ENCODE results near the gene PLCB1. TPM values are rescaled to one million over a fixed set of nuclear protein-coding genes. Genes with fewer than 3 reads are reported as not detected.

Gene PLCB1
- total RNA-seq, 1 experiment from 2014 or later = not detected

- H3K4me2 ChIP-seq = no peak overlapping the region
- H3K79me2 ChIP-seq (ENCODE audit: low read depth) = no peaks in the 10 kb centered on the region
- BruUV-seq (replicated peaks) = no TSS peak
- no peaks in the 10 kb centered on the region for H3K27me3 ChIP-seq (ENCODE audit: insufficient read depth, low read depth)
- TF ChIP-seq CTCF (conservative IDR thresholded peaks at IDR 0.05) (no peak), EZH2 (IDR thresholded peaks at IDR 0.05; ENCODE audit: low read depth) (no peak)
- H3K9me2 ChIP-seq (ENCODE audit: insufficient read depth) = no peaks in the 10 kb centered on the region
- no peak overlapping the region for H2AFZ ChIP-seq
- H3K27ac ChIP-seq = no peak overlapping the region
- no peaks in the 10 kb centered on the region for H4K20me1 ChIP-seq (ENCODE audit: insufficient read depth)
- no peaks in the 10 kb centered on the region for H3F3A ChIP-seq (ENCODE audit: insufficient read depth, low read depth)
- no peak overlapping the region for H3K4me3 ChIP-seq
- CTCF ChIA-PET = no interaction called here
- H3K9me3 ChIP-seq (ENCODE audit: insufficient read depth, low read depth) = no peaks in the 10 kb centered on the region
- no peaks in the 10 kb centered on the region for H3K36me3 ChIP-seq (ENCODE audit: low read depth)
- no peaks in the 10 kb centered on the region for H3K4me1 ChIP-seq (replicated peaks; ENCODE audit: insufficient read depth)
- no peak for DNase-seq
- POLR2A ChIA-PET (ENCODE audit: unreplicated experiment) = no interaction called here
- intact Hi-C loops (cut with micrococcal nuclease; ENCODE audit: unreplicated experiment) = no loop called here
Measured at GRCh38 chr20:8530022-8530421, 398.0 kb downstream of the PLCB1 start.

- POLR2A ChIA-PET (ENCODE audit: unreplicated experiment) = no interaction called here
- no peak for DNase-seq
Measured at GRCh38 chr20:8532169-8532568, 400.1 kb downstream of the PLCB1 start.

GRCh38 chr20:8534368-8535160 lies 402.5 kb downstream of the PLCB1 start:
- Histone ChIP-seq H3K36me3 (ENCODE audit: low read depth) (no peaks in the 10 kb centered on the region), H3K4me2 (no peak overlapping the region), H4K20me1 (ENCODE audit: insufficient read depth) (no peaks in the 10 kb centered on the region), H3K4me3 (no peak overlapping the region), H3K79me2 (ENCODE audit: low read depth) (no peaks in the 10 kb centered on the region), H2AFZ (no peak overlapping the region), H3K27me3 (ENCODE audit: insufficient read depth, low read depth) (no peaks in the 10 kb centered on the region), H3K27ac (no peak overlapping the region), H3F3A (ENCODE audit: insufficient read depth, low read depth) (no peaks in the 10 kb centered on the region), H3K4me1 (replicated peaks; ENCODE audit: insufficient read depth) (no peaks in the 10 kb centered on the region), H3K9me2 (ENCODE audit: insufficient read depth) (no peaks in the 10 kb centered on the region), H3K9me3 (ENCODE audit: insufficient read depth, low read depth) (no peaks in the 10 kb centered on the region)
- no peak for DNase-seq
- POLR2A ChIA-PET (ENCODE audit: unreplicated experiment) = no interaction called here
- CTCF ChIA-PET = no interaction called here
- intact Hi-C loops (cut with micrococcal nuclease; ENCODE audit: unreplicated experiment) = no loop called here
- TF ChIP-seq CTCF (conservative IDR thresholded peaks at IDR 0.05) = no peak
- TF ChIP-seq EZH2 (IDR thresholded peaks at IDR 0.05; ENCODE audit: low read depth) = no peak
- no TSS peak for BruUV-seq (replicated peaks)

More at GRCh38 chr20:8532169-8532568, 400.1 kb downstream of the PLCB1 start:
- H3F3A ChIP-seq (ENCODE audit: insufficient read depth, low read depth) = no peaks in the 10 kb centered on the region
- H3K4me1 ChIP-seq (replicated peaks; ENCODE audit: insufficient read depth) = no peaks in the 10 kb centered on the region
- CTCF ChIA-PET = no interaction called here
- H3K4me2 ChIP-seq = no peak overlapping the region
- H3K27me3 ChIP-seq (ENCODE audit: insufficient read depth, low read depth) = no peaks in the 10 kb centered on the region
- no peak overlapping the region for H2AFZ ChIP-seq
- no TSS peak for BruUV-seq (replicated peaks)
- H3K9me3 ChIP-seq (ENCODE audit: insufficient read depth, low read depth) = no peaks in the 10 kb centered on the region
- no peaks in the 10 kb centered on the region for H4K20me1 ChIP-seq (ENCODE audit: insufficient read depth)
- TF ChIP-seq EZH2 (IDR thresholded peaks at IDR 0.05; ENCODE audit: low read depth) (no peak), CTCF (conservative IDR thresholded peaks at IDR 0.05) (no peak)
- H3K9me2 ChIP-seq (ENCODE audit: insufficient read depth) = no peaks in the 10 kb centered on the region
- intact Hi-C loops (cut with micrococcal nuclease; ENCODE audit: unreplicated experiment) = no loop called here
- H3K79me2 ChIP-seq (ENCODE audit: low read depth) = no peaks in the 10 kb centered on the region
- no peaks in the 10 kb centered on the region for H3K36me3 ChIP-seq (ENCODE audit: low read depth)
- H3K27ac ChIP-seq = no peak overlapping the region
- no peak overlapping the region for H3K4me3 ChIP-seq

Measured in PC-9 (cell line).